Upper lobe of left lung (tissue), 6 donors: ENCODE data around the gene MPV17. TPM values are rescaled to one million over a fixed set of nuclear protein-coding genes. Genes with fewer than 3 reads are reported as not detected.
"Not testable (repeated sequence)": the region's sequence is repeated elsewhere in the genome, so short reads cannot be mapped to it uniquely, and the experiment has no call there.

ENCODE experiments used
- ATAC-seq, 2 donors: fragments of 200-7000 bp; cut with Tn5 transposase; one replicate each; pipeline ENCODE4 v1.9.1; 2022; ENCODE audit warnings: mild to moderate bottlenecking in 2 of 2, moderate library complexity in 2 of 2; ENCODE audit not compliant: low FRiP score in 2 of 2
- DNase-seq, 2 donors: peaks; one replicate each; pipeline ENCODE4 v3.0.0-alpha.2; 2019 to 2020
- H3K27ac ChIP-seq, 4 donors: fragments of 200-600 bp; sonication (generic); one replicate each; pipeline ENCODE4 v1.5.1; 2016 to 2019
- H3K27me3 ChIP-seq, 4 donors: fragments of 200-600 bp; sonication (generic); one replicate each; pipeline ENCODE4 v1.5.1; 2017 to 2019
- H3K36me3 ChIP-seq, 4 donors: fragments of 200-600 bp; sonication (generic); one replicate each; pipeline ENCODE4 v1.5.1; 2016 to 2019
- H3K4me1 ChIP-seq, 4 donors: fragments of 200-600 bp; sonication (generic); one replicate each; pipeline ENCODE4 v1.5.1; 2018 to 2019
- H3K4me3 ChIP-seq, 4 donors: fragments of 200-600 bp; sonication (generic); one replicate each; pipeline ENCODE4 v1.5.1; 2017 to 2019; ENCODE audit warnings: mild to moderate bottlenecking in 2 of 4, moderate library complexity in 1 of 4
- H3K9me3 ChIP-seq, 4 donors: fragments of 200-600 bp; sonication (generic); one replicate each; pipeline ENCODE4 v1.5.1; 2018 to 2019
- EP300 ChIP-seq, 4 donors: sonication (generic); formaldehyde crosslinking; IDR thresholded peaks; one replicate each; pipeline ENCODE4 v1.5.1; 2017; ENCODE audit warnings: antibody characterized with exemption in 4 of 4, control low read depth in 2 of 4
- POLR2A ChIP-seq, 4 donors: fragments of 450-650 bp; IDR thresholded peaks; one replicate each; pipeline ENCODE4 v1.5.1; 2016 to 2017; ENCODE audit warnings: antibody characterized with exemption in 4 of 4, mild to moderate bottlenecking in 2 of 4
- POLR2AphosphoS5 ChIP-seq, 2 donors: sonication (generic); formaldehyde crosslinking; IDR thresholded peaks; one replicate each; pipeline ENCODE4 v1.5.1; 2017; ENCODE audit warnings: antibody characterized with exemption in 2 of 2
- WGBS, 2 donors: methylation state at CpG; one replicate each; pipeline ENCODE4 v1.1.5; 2017 to 2018; 5-methylcytosine and 5-hydroxymethylcytosine counted together
- total RNA-seq, 6 donors: library from RNA; depleted of rRNA in 4 of 6; stranded (reverse); fragments of >200 nt in 4 of 6; gene quantifications; one replicate each; pipeline versions ENCODE4 v1.1.0 to v1.2.1, GENCODE V29; 2016 to 2021
- TF ChIP-seq, protein P1 (sequence below), 6 experiments: fragments of 450-650 bp in 4 of 6; fragments of 200-600 bp in 2 of 6; sonication (generic) in 2 of 6; IDR thresholded peaks; one replicate each; pipeline ENCODE4 v1.5.1; 2016 to 2019; ENCODE audit warnings: antibody characterized with exemption in 6 of 6
- donor health status: DM: no; HTN: no; CAD: no; lungs with moderate emphysema.
- donor health status: DM: no; HTN: yes; CAD: no; lungs with severe emphysema.

MPV17 gene
- total RNA-seq, 6 donors from 2014 or later = 51.2 to 99.3 (median 75.9) TPM

DNA sequence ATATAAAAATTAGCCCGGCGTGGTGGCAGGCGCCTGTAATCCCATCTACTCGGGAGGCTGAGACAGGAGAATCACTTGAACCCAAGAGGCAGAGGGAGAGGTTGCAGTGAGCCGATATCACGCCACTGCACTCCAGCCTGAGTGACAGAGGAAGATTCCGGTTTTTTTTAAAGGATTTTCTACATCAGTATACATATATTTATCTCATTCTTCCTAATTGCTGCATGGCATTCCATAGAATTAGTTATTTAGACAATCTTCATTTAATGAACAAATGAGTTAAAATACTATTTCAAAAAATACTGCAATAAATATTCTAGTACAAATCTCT is 31.7 kb upstream of the MPV17 start:
- H3K4me3 ChIP-seq = no peak overlapping the region

GRCh38 chr2:27353762-27354596 is 31.1 kb upstream of the MPV17 start:
- ATAC-seq (no peak), DNase-seq (no peak)
- no peak for TF ChIP-seq POLR2AphosphoS5 (IDR thresholded peaks at IDR 0.05)
- TF ChIP-seq POLR2A (IDR thresholded peaks at IDR 0.05) = no peak
- TF ChIP-seq, protein P1, sequence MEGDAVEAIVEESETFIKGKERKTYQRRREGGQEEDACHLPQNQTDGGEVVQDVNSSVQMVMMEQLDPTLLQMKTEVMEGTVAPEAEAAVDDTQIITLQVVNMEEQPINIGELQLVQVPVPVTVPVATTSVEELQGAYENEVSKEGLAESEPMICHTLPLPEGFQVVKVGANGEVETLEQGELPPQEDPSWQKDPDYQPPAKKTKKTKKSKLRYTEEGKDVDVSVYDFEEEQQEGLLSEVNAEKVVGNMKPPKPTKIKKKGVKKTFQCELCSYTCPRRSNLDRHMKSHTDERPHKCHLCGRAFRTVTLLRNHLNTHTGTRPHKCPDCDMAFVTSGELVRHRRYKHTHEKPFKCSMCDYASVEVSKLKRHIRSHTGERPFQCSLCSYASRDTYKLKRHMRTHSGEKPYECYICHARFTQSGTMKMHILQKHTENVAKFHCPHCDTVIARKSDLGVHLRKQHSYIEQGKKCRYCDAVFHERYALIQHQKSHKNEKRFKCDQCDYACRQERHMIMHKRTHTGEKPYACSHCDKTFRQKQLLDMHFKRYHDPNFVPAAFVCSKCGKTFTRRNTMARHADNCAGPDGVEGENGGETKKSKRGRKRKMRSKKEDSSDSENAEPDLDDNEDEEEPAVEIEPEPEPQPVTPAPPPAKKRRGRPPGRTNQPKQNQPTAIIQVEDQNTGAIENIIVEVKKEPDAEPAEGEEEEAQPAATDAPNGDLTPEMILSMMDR (IDR thresholded peaks at IDR 0.05) = no peak
- no peak for TF ChIP-seq EP300 (IDR thresholded peaks at IDR 0.05)
- Histone ChIP-seq H3K4me3 (no peak overlapping the region), H3K27me3 (no peaks in the 10 kb centered on the region), H3K9me3 (no peaks in the 10 kb centered on the region), H3K27ac (no peak overlapping the region), H3K4me1 (peaks cover 32 to 45% (median 35%) of the 10 kb centered on the region in 4 donors), H3K36me3 (peaks cover 0 to 7% (median 0%) of the 10 kb centered on the region in 4 donors)
- WGBS, 2 donors = 72 to 75% methylated on average over 7 of the region's 7 CpGs

More for the DNA sequence above, 31.7 kb upstream of the MPV17 start:
- ATAC-seq (no peak), DNase-seq (no peak)
- no peak overlapping the region for H3K27ac ChIP-seq
- no peak for TF ChIP-seq POLR2A (IDR thresholded peaks at IDR 0.05)
- H3K27me3 ChIP-seq = no peaks in the 10 kb centered on the region
- H3K9me3 ChIP-seq = no peaks in the 10 kb centered on the region
- 94 to 95% methylated on average over 7 of the region's 7 CpGs for WGBS, 2 donors
- H3K36me3 ChIP-seq = peaks cover 0 to 7% (median 0%) of the 10 kb centered on the region in 4 donors
- H3K4me1 ChIP-seq = peaks cover 32 to 45% (median 35%) of the 10 kb centered on the region in 4 donors

- 98% methylated on average over 5 of the region's 5 CpGs for WGBS, 2 donors
- not testable (repeated sequence) for ATAC-seq, H3K4me3 ChIP-seq, H3K27ac ChIP-seq, DNase-seq, H3K9me3 ChIP-seq, H3K36me3 ChIP-seq, H3K27me3 ChIP-seq
- H3K4me1 ChIP-seq = peaks cover 31 to 44% (median 34%) of the 10 kb centered on the region in 4 donors
Measured at GRCh38 chr2:27353386-27353761, 30.5 kb upstream of the MPV17 start.

DNA sequence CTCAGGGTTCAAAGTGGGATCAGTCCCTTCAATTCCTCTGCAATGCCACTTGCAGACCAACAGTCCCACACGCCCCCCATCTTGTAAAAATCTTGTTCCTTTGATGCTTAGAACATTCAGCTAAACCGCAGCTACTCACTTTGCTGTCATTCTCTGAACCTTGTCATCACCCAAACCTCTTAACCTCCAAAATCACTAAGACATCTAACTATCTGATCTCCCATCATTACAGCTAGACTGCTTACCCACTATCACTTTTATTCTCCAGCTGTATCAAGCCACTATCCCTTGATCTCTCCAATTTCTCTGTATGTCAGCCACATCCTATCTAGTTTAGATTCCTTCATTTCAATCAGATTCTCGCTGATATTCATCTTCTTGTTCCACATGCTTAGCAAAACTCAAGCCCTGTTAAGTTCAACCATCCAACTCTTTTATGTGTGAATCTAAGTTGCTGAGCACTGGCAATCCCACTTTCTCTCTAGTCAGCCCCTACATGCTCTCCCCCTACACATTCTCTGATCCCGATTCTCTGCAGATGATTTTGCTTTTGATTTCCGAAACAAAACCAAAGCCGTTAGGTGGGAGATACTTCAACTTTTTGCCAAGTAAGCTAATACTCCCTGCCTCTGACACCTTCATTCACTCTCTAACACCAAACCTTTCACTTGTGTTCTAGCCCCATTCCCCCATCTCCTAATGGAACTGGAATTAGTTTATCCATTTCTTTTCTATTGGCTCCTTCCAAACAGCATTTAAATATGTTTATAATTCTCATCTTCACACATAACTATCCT is 29.1 kb upstream of the MPV17 start:
- WGBS, 2 donors = 83 to 88% methylated on average over 6 of the region's 6 CpGs
- ATAC-seq (no peak), DNase-seq (no peak)
- peaks cover 20 to 38% (median 24%) of the 10 kb centered on the region in 4 donors for H3K4me1 ChIP-seq
- H3K27ac ChIP-seq = no peak overlapping the region
- no peak overlapping the region for H3K4me3 ChIP-seq
- TF ChIP-seq, protein P1 (IDR thresholded peaks at IDR 0.05) = no peak
- TF ChIP-seq POLR2A (IDR thresholded peaks at IDR 0.05) = no peak
- TF ChIP-seq EP300 (IDR thresholded peaks at IDR 0.05) = no peak
- no peaks in the 10 kb centered on the region for H3K9me3 ChIP-seq
- no peaks in the 10 kb centered on the region for H3K27me3 ChIP-seq
- peaks cover 0 to 7% (median 2%) of the 10 kb centered on the region in 4 donors for H3K36me3 ChIP-seq

- H3K4me3 ChIP-seq = no peak overlapping the region
- no peak overlapping the region for H3K27ac ChIP-seq
- peaks cover 0 to 7% (median 2%) of the 10 kb centered on the region in 4 donors for H3K36me3 ChIP-seq
- no peaks in the 10 kb centered on the region for H3K27me3 ChIP-seq
- TF ChIP-seq, protein P1 (IDR thresholded peaks at IDR 0.05) = no peak
- TF ChIP-seq EP300 (IDR thresholded peaks at IDR 0.05) (no peak), POLR2A (IDR thresholded peaks at IDR 0.05) (no peak), POLR2AphosphoS5 (IDR thresholded peaks at IDR 0.05) (no peak)
- ATAC-seq (no peak), DNase-seq (no peak)
- no peaks in the 10 kb centered on the region for H3K9me3 ChIP-seq
- H3K4me1 ChIP-seq = peaks cover 15 to 29% (median 18%) of the 10 kb centered on the region in 4 donors
- WGBS, 2 donors = 87 to 88% methylated on average over 7 of the region's 7 CpGs
Measured at GRCh38 chr2:27350106-27350693, 27.3 kb upstream of the MPV17 start.
